ENCODE results near the gene SDHAF2.

The SDHAF2 gene

DNA sequence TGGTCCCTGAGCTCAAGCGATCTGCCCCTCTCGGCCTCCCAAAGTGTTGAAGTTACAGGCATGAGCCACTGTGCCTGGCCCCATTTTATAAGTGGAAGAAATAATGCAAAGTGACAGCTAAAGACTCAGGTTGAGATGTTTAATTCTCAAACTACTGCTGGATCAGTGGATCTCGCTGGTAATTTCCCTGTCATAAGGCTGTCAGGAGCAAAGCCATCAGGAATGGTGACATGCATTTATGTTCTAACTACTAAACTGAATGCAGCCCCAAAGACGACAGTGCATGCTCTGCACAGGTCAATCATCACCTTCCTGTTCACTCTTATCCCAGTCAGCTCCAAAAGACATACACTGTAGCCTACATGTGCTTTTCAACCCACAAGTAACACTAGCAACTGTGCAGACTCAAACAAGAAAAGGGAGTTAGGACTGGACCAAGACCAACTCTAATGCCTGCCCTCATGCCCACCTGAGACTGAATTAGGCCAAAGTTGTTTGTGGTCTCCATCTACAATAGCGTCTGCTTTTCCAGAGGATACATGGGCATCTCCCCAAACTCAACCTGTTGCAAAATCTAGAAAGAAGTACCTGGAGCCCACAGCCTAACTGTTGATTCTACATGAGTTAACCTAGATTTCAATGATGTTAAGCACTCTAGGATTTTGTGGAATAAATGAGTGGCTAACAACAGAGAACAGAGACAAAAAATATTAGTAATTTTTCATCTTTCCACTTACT is 22.8 kb upstream of the SDHAF2 start:
- H3K27ac ChIP-seq (ENCODE audit: low read length) = no peak overlapping the region
- no peaks in the 10 kb centered on the region for H3F3A ChIP-seq (ENCODE audit: insufficient read depth, low read length)
- H3K9ac ChIP-seq (ENCODE audit: low read length) = no peak overlapping the region
- H3K4me3 ChIP-seq (ENCODE audit: low read length) = no peak overlapping the region
- no peak overlapping the region for H3K4me2 ChIP-seq (ENCODE audit: low read depth, low read length)
- H3K36me3 ChIP-seq (replicated peaks; ENCODE audit: insufficient read depth, low read length) = peaks cover 25% of the 10 kb centered on the region
- H3K4me1 ChIP-seq (ENCODE audit: low read length) = no peaks in the 10 kb centered on the region
- no peaks in the 10 kb centered on the region for H3K9me3 ChIP-seq (replicated peaks; ENCODE audit: insufficient read depth, low read length)
- no peak overlapping the region for H2AFZ ChIP-seq (ENCODE audit: low read length)
- H3K79me2 ChIP-seq (ENCODE audit: low read length) = peaks cover 33% of the 10 kb centered on the region
- no peaks in the 10 kb centered on the region for H3K9me2 ChIP-seq (replicated peaks; ENCODE audit: insufficient read depth, low read length)
- no peak for TF ChIP-seq EZH2 (optimal IDR thresholded peaks at IDR 0.05; ENCODE audit: low read depth, low read length)
- TF ChIP-seq EZH2phosphoT487 (IDR thresholded peaks at IDR 0.05; ENCODE audit: low read length) = no peak
- TF ChIP-seq, protein P1, sequence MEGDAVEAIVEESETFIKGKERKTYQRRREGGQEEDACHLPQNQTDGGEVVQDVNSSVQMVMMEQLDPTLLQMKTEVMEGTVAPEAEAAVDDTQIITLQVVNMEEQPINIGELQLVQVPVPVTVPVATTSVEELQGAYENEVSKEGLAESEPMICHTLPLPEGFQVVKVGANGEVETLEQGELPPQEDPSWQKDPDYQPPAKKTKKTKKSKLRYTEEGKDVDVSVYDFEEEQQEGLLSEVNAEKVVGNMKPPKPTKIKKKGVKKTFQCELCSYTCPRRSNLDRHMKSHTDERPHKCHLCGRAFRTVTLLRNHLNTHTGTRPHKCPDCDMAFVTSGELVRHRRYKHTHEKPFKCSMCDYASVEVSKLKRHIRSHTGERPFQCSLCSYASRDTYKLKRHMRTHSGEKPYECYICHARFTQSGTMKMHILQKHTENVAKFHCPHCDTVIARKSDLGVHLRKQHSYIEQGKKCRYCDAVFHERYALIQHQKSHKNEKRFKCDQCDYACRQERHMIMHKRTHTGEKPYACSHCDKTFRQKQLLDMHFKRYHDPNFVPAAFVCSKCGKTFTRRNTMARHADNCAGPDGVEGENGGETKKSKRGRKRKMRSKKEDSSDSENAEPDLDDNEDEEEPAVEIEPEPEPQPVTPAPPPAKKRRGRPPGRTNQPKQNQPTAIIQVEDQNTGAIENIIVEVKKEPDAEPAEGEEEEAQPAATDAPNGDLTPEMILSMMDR (IDR thresholded peaks at IDR 0.05; ENCODE audit: low read length) = no peak
- DNase-seq = no peak
- H3K27me3 ChIP-seq (replicated peaks; ENCODE audit: insufficient read depth, low read length) = no peaks in the 10 kb centered on the region
- no peaks in the 10 kb centered on the region for H4K20me1 ChIP-seq (ENCODE audit: insufficient read depth, low read length)

DNA sequence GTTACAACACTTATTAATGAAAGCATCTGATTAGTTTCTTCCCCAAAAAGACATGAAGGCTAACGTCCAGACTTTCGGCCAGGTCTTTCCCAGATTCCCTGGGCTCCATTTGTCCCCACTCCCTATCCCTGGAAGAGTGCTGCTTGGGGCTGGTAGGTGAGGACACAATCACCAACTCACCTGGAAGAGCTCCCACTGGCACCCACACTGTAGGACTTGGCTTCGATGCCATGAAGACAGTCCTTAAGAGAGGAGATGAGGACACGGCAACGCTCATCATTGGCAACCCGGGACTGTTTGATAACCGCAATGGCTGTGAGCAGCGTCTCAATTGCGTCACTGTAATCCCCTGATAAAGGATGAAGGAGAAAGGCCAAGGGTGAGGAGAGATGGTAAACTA is 18.3 kb upstream of the SDHAF2 start:
- Histone ChIP-seq H3F3A (ENCODE audit: insufficient read depth, low read length) (peaks cover 20% of the 10 kb centered on the region), H2AFZ (ENCODE audit: low read length) (no peak overlapping the region)

DNA sequence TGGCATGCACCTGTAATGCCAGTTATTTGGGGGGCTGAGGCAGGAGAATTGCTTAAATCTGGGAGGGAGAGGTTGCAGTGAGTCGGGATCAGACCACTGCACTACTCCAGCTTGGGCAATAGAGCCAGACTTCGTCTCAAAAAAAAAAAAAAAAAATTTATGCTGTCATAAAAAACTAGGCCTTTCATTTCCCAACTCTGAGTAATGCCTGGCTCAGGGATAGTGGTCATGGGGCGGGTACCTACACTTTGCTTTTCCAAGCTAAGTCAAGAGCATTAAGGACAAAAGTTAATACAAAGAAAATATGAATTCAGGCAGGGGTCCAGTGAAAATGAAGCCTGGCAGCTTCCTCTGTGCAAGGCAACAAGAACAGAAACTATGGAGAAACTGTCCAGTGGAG is 16.4 kb upstream of the SDHAF2 start:
- H3K27ac ChIP-seq (ENCODE audit: low read length) = peak overlapping the region; percentile 81; the same call in 1 of the 2 replicates
- DNase-seq = no peak
- H3K36me3 ChIP-seq (replicated peaks; ENCODE audit: insufficient read depth, low read length) = peaks cover 31% of the 10 kb centered on the region
- H3K9ac ChIP-seq (ENCODE audit: low read length) = no peak overlapping the region
- H3K9me3 ChIP-seq (replicated peaks; ENCODE audit: insufficient read depth, low read length) = no peaks in the 10 kb centered on the region
- H3K4me1 ChIP-seq (ENCODE audit: low read length) = peaks cover 46% of the 10 kb centered on the region
- no peak overlapping the region for H3K4me3 ChIP-seq (ENCODE audit: low read length)
- H4K20me1 ChIP-seq (ENCODE audit: insufficient read depth, low read length) = no peaks in the 10 kb centered on the region
- H3K4me2 ChIP-seq (ENCODE audit: low read depth, low read length) = no peak overlapping the region
- peaks cover 25% of the 10 kb centered on the region for H3F3A ChIP-seq (ENCODE audit: insufficient read depth, low read length)
- TF ChIP-seq EZH2phosphoT487 (IDR thresholded peaks at IDR 0.05; ENCODE audit: low read length) (no peak), EZH2 (optimal IDR thresholded peaks at IDR 0.05; ENCODE audit: low read depth, low read length) (no peak)
- TF ChIP-seq, protein P1 (IDR thresholded peaks at IDR 0.05; ENCODE audit: low read length) = no peak
- no peaks in the 10 kb centered on the region for H3K27me3 ChIP-seq (replicated peaks; ENCODE audit: insufficient read depth, low read length)
- no peaks in the 10 kb centered on the region for H3K9me2 ChIP-seq (replicated peaks; ENCODE audit: insufficient read depth, low read length)
- no peak overlapping the region for H2AFZ ChIP-seq (ENCODE audit: low read length)
- peaks cover 66% of the 10 kb centered on the region for H3K79me2 ChIP-seq (ENCODE audit: low read length)

More for the DNA sequence above, 18.3 kb upstream of the SDHAF2 start:
- Histone ChIP-seq H3K9ac (ENCODE audit: low read length) (no peak overlapping the region), H3K4me3 (ENCODE audit: low read length) (no peak overlapping the region), H3K4me2 (ENCODE audit: low read depth, low read length) (no peak overlapping the region), H3K79me2 (ENCODE audit: low read length) (peaks cover 58% of the 10 kb centered on the region), H3K4me1 (ENCODE audit: low read length) (peaks cover 27% of the 10 kb centered on the region), H3K9me3 (replicated peaks; ENCODE audit: insufficient read depth, low read length) (no peaks in the 10 kb centered on the region), H3K9me2 (replicated peaks; ENCODE audit: insufficient read depth, low read length) (no peaks in the 10 kb centered on the region), H4K20me1 (ENCODE audit: insufficient read depth, low read length) (no peaks in the 10 kb centered on the region), H3K27me3 (replicated peaks; ENCODE audit: insufficient read depth, low read length) (no peaks in the 10 kb centered on the region), H3K27ac (ENCODE audit: low read length) (no peak overlapping the region), H3K36me3 (replicated peaks; ENCODE audit: insufficient read depth, low read length) (peaks cover 21% of the 10 kb centered on the region)
- no peak for DNase-seq
- TF ChIP-seq EZH2 (optimal IDR thresholded peaks at IDR 0.05; ENCODE audit: low read depth, low read length) = no peak
- no peak for TF ChIP-seq EZH2phosphoT487 (IDR thresholded peaks at IDR 0.05; ENCODE audit: low read length)
- TF ChIP-seq, protein P1 (IDR thresholded peaks at IDR 0.05; ENCODE audit: low read length) = no peak
